GM23338 (cell line): ENCODE data around the gene NHLRC4. TPM values are rescaled to one million over a fixed set of nuclear protein-coding genes. Genes with fewer than 3 reads are reported as not detected.

ENCODE experiments used
- ATAC-seq: fragments of 200-7000 bp; cut with Tn5 transposase; 3 replicates; pipeline ENCODE4 v1.9.1; 2020
- DNase-seq: peaks from one replicate; pipeline ENCODE4 v3.0.0-alpha.2; 2015; ENCODE audit warnings: low spot score
- H2AFZ ChIP-seq: fragments of 200-600 bp; sonication (generic); 2 replicates; pipeline ENCODE4 v1.8.0; 2016; ENCODE audit warnings: antibody characterized with exemption, mild to moderate bottlenecking, moderate library complexity
- H3F3A ChIP-seq: fragments of 200-600 bp; sonication (generic); replicated peaks from 2 replicates; pipeline ENCODE4 v1.8.0; 2017; ENCODE audit warnings: antibody characterized with exemption, mixed run types, low read depth
- H3K27ac ChIP-seq: fragments of 200-600 bp; sonication (generic); 2 replicates; pipeline ENCODE4 v1.6.1; 2016; ENCODE audit warnings: low read depth
- H3K27me3 ChIP-seq: fragments of 200-600 bp; sonication (generic); 2 replicates; pipeline ENCODE4 v1.8.0; 2016; ENCODE audit warnings: mild to moderate bottlenecking, mixed run types, moderate library complexity; ENCODE audit not compliant: insufficient read depth
- H3K36me3 ChIP-seq: fragments of 200-600 bp; sonication (generic); 2 replicates; pipeline ENCODE4 v1.8.0; 2016; ENCODE audit warnings: mild to moderate bottlenecking; ENCODE audit not compliant: insufficient read depth
- H3K4me1 ChIP-seq: fragments of 200-600 bp; sonication (generic); 2 replicates; pipeline ENCODE4 v1.8.0; 2016; ENCODE audit warnings: mild to moderate bottlenecking, moderate library complexity; ENCODE audit not compliant: insufficient read depth
- H3K4me2 ChIP-seq: fragments of 200-600 bp; sonication (generic); 2 replicates; pipeline ENCODE4 v1.7.1; 2017; ENCODE audit warnings: mixed run types
- H3K4me3 ChIP-seq: fragments of 200-600 bp; sonication (generic); 2 replicates; pipeline ENCODE4 v1.6.1; 2016; ENCODE audit warnings: mixed run types
- H3K79me2 ChIP-seq: fragments of 200-600 bp; sonication (generic); replicated peaks from 2 replicates; pipeline ENCODE4 v1.8.0; 2017; ENCODE audit warnings: mild to moderate bottlenecking; ENCODE audit not compliant: insufficient read depth
- H3K9me2 ChIP-seq: fragments of 200-600 bp; sonication (generic); 2 replicates; pipeline ENCODE4 v1.8.0; 2017; ENCODE audit not compliant: insufficient read depth
- H4K20me1 ChIP-seq: fragments of 200-600 bp; sonication (generic); replicated peaks from 2 replicates; pipeline ENCODE4 v1.8.0; 2017; ENCODE audit warnings: mild to moderate bottlenecking; ENCODE audit not compliant: insufficient read depth
- H3K27ac Mint-ChIP-seq: 2 replicates; pipeline ENCODE4 v1.8.0; 2020; ENCODE audit warnings: inconsistent platforms, mild to moderate bottlenecking, moderate library complexity, mixed read lengths
- H3K27me3 Mint-ChIP-seq: 3 replicates; pipeline ENCODE4 v1.8.0; 2022; ENCODE audit warnings: low read depth, mild to moderate bottlenecking, moderate library complexity, mixed read lengths, inconsistent platforms; ENCODE audit not compliant: insufficient read depth, poor library complexity
- H3K36me3 Mint-ChIP-seq: 3 replicates; pipeline ENCODE4 v1.8.0; 2021; ENCODE audit warnings: low read depth, mild to moderate bottlenecking, inconsistent platforms, moderate library complexity, mixed read lengths
- H3K4me1 Mint-ChIP-seq: 3 replicates; pipeline ENCODE4 v1.8.0; 2020; ENCODE audit warnings: mild to moderate bottlenecking, inconsistent platforms, mixed read lengths
- H3K4me3 Mint-ChIP-seq: 3 replicates; pipeline ENCODE4 v1.8.0; 2021; ENCODE audit warnings: moderate library complexity, mild to moderate bottlenecking, inconsistent platforms, mixed read lengths
- H3K9me3 Mint-ChIP-seq: 3 replicates; pipeline ENCODE4 v1.8.0; 2020; ENCODE audit warnings: moderate library complexity, mild to moderate bottlenecking, inconsistent platforms, mixed read lengths
- CREB1 ChIP-seq: fragments of 250-450 bp; sonication (Bioruptor Pico); IDR thresholded peaks from 2 replicates; pipeline ENCODE4 v1.5.0; 2020; ENCODE audit warnings: low read depth, mild to moderate bottlenecking, moderate library complexity
- CTCF ChIP-seq, 2 experiments: fragments of 200-600 bp in 1 of 2; sonication (generic) in 1 of 2; conservative IDR thresholded peaks; 2 replicates each; pipeline versions ENCODE4 v1.5.1 to v1.6.1; 2016 to 2017; ENCODE audit warnings: antibody characterized with exemption in 2 of 2, low read depth in 2 of 2, mild to moderate bottlenecking in 2 of 2, moderate library complexity in 1 of 2
- EZH2phosphoT487 ChIP-seq: fragments of 200-600 bp; sonication (generic); IDR thresholded peaks from one replicate; pipeline ENCODE4 v1.8.1; 2018; ENCODE audit warnings: antibody characterized with exemption; ENCODE audit not compliant: unreplicated experiment
- JUNB ChIP-seq: IDR thresholded peaks from one replicate; pipeline ENCODE4 v1.6.1; 2016; ENCODE audit warnings: antibody characterized with exemption; ENCODE audit not compliant: unreplicated experiment
- NANOG ChIP-seq: IDR thresholded peaks from 2 replicates; pipeline ENCODE4 v1.6.1; 2016; ENCODE audit warnings: antibody characterized with exemption, borderline replicate concordance
- POLR2AphosphoS5 ChIP-seq: IDR thresholded peaks from 2 replicates; pipeline ENCODE4 v1.6.1; 2016; ENCODE audit warnings: antibody characterized with exemption, low read depth
- ZNF331 ChIP-seq: fragments of 250-450 bp; sonication (Bioruptor Pico); IDR thresholded peaks from 2 replicates; pipeline ENCODE4 v1.5.0; 2020; ENCODE audit warnings: low read depth, mild to moderate bottlenecking, moderate library complexity
- ZNF462 ChIP-seq: fragments of 250-450 bp; sonication (Bioruptor Pico); IDR thresholded peaks from 2 replicates; pipeline ENCODE4 v1.5.0; 2020; ENCODE audit warnings: mild to moderate bottlenecking, moderate library complexity
- polyA plus RNA-seq: library from polyadenylated mRNA; unstranded; fragments of >200 nt; fragmentation: Nextera tagmentation; extraction: Ambion mirVana; gene quantifications from 2 replicates; pipeline ENCODE4 v1.2.1, GENCODE V29; 2016
- total RNA-seq: library from RNA; depleted of rRNA; stranded (reverse); fragments of >200 nt; shearing (Covaris generic); gene quantifications from 2 replicates; pipeline ENCODE4 v1.2.3, GENCODE V29; 2014

The NHLRC4 gene
- total and polyA plus RNA-seq, 2 experiments from 2014 or later = 0.47 to 0.80 TPM

DNA sequence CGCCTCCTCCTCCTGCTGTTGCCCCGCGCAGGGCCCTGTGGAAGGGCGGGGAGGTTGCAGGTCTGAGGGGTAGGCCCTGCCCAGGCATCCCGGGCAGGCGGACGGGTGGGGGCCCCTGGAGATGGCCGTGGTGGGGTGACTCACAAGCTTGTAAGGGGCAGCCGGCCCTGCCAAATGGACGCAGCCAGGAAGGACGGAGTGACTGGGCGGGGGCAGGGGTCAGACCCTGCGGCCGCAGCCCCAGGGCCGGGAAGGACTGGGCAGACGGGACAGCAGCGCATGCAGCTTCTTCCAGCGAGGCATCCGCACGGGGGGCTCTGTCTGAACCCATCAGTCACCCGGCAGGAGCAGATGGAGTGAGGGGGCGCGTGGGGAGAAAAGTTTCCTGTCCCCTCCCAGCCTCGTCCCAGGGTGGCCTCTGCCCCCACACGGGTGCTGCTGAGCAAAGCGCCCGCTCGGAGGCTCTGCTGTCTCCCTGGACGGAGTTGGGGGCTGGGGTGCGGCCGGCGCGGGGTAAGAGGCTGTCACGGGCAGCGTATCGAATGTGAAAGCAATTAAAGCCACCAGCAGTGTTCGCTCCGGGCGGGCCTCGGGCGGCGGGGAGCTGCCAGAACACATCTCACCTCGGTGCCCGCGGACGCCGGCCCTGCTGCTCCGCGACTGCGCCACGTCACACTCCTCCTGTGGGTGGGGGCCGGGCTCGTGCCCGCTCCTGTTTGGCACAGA, 12.0 kb upstream of the NHLRC4 start (continued):
- TF ChIP-seq ZNF462 (CRISPR knock-in tag) = no peak

DNA sequence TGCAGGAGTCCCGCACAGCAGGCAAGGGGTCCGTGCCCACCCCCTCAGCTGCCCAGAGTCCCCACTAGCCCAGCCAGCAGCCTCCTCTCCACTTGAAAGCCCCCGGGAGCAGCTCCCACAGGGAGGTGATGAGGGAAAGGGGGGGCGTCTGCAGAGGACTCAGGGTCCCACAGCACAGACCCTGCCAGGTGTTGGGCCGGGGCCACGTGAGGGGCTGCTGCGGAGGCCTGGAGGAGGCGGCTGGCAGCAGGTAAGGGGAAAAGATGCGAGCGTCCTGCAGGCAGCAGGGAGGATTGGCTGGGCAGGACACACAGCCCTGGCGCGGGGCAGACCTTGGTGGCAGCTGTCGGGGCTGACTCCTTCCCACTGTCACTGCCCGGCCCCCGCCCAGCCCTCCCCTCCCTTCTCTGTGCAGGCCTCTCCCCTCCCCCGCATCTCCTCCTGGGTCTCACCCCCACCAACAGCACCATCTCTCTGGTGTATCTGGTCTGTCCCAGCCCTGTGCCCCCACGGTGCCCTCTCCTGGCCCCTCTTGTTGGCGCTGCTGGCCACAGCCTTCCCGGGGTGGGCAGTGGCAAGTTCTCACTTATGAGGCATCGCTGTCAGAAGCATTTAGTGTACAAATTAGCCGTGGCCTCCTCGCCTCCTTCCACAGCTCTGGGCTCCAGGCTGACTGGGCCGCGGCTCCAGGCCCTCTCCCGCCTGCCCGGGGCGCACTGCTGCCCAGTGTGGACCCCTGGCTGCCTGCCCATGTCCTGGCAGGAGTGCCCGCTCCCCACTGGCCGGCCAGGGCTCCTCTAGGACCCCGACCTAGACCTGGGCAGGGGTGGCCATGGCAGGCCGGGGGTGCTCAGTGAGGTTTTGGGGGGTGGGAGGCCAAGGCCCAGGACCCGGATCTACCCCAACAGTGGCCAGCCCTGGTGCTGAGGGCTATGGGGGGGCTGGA, 11.0 kb upstream of the NHLRC4 start:
- H3K9me2 ChIP-seq = no peaks in the 10 kb centered on the region
- DNase-seq (no peak), ATAC-seq (no peak; the same call in 2 of the 3 replicates)
- no peak overlapping the region for H3K4me2 ChIP-seq
- peaks cover 3% of the 10 kb centered on the region; the same call in 1 of the 3 replicates for H3K36me3 Mint-ChIP-seq
- 0 out of 2 replicates have a peak, but pooled peaks cover 3% of the 10 kb centered on the region for H3F3A ChIP-seq
- H3K79me2 ChIP-seq = no peaks in the 10 kb centered on the region
- peaks cover 24% of the 10 kb centered on the region for H3K27me3 ChIP-seq
- no peak overlapping the region for H3K27ac Mint-ChIP-seq
- no peaks in the 10 kb centered on the region; the same call in 1 of the 2 replicates for H4K20me1 ChIP-seq
- H3K4me3 ChIP-seq = no peak overlapping the region
- no peaks in the 10 kb centered on the region for H3K9me3 Mint-ChIP-seq
- H3K4me1 Mint-ChIP-seq = no peaks in the 10 kb centered on the region
- H3K27me3 Mint-ChIP-seq = peaks cover 12% of the 10 kb centered on the region
- H3K4me3 Mint-ChIP-seq = no peak overlapping the region
- H3K4me1 ChIP-seq = no peaks in the 10 kb centered on the region; the same call in 1 of the 2 replicates
- H3K27ac ChIP-seq = no peak overlapping the region
- no peaks in the 10 kb centered on the region for H3K36me3 ChIP-seq
- H2AFZ ChIP-seq = no peak overlapping the region
- TF ChIP-seq JUNB (no peak), POLR2AphosphoS5 (no peak), ZNF331 (CRISPR knock-in tag) (no peak), CTCF (conservative IDR thresholded peaks at IDR 0.05; ENCODE audit: low read depth in 2 of 2) (no peak; a peak in 1 of 4 replicates), NANOG (no peak), EZH2phosphoT487 (no peak), CREB1 (CRISPR knock-in tag) (no peak)
